ENCODE measurements around the gene CAMSAP1. TPM values are rescaled to one million over a fixed set of nuclear protein-coding genes. Genes with fewer than 3 reads are reported as not detected.

CAMSAP1 gene
- total and polyA plus RNA-seq, 2 of the 4 experiments (the other 2 are of a cell fraction), result 8.2 to 19.5 TPM

DNA sequence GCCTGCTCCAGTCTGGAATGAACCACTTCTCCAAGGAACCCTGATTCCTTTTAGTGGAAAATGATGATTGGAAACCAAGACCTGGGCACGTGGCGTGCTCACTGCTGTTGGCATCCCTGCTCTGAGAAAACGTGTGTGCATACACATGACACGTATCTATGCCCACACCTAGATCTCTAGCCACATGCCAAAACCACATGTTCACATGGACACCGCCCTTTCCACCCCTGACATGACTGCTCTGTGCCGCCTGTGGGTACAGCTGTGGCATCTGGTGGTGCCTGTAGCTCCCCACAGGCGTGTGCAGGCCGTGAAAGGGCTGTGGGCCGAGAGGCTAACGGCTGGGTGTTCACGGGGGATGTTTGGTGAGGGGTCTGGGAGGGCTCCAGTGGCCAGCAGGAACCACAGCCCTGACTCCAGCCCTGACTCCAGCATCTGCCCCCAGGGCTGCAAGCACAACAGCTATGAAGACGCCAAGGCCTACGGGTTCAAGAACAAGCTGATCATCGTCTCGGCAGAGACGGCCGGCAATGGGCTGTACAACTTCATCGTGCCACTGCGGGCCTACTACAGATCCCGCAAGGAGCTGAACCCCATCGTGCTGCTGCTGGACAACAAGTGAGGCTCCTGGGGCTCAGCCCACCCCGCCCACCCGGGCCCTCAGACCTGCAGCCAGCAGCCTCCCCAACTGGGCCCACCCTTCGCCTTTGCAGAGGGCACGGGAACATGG lies 130.3 kb downstream of the CAMSAP1 start:
- no peak for ATAC-seq (ENCODE audit: low read depth)
- Histone ChIP-seq H3K9ac (ENCODE audit: low read depth, low read length) (no peak overlapping the region), H3K27ac (ENCODE audit: insufficient read depth, low read length) (no peak overlapping the region), H3K56ac (ENCODE audit: extremely low read depth, insufficient read depth, low read length) (no peak overlapping the region), H3K4ac (ENCODE audit: low read depth, low read length) (no peak overlapping the region), H4K91ac (ENCODE audit: insufficient read depth, low read depth, low read length) (no peak overlapping the region), H3K4me1 (ENCODE audit: control insufficient read depth, insufficient read depth, low read length) (no peaks in the 10 kb centered on the region), H3K9me1 (ENCODE audit: insufficient read depth, low read length) (peaks cover 5% of the 10 kb centered on the region; the same call in 1 of the 2 replicates), H2BK5ac (ENCODE audit: low read depth, low read length, poor library complexity, severe bottlenecking) (no peak overlapping the region), H3K4me3 (ENCODE audit: insufficient read depth, low read depth, low read length) (no peak overlapping the region), H3K18ac (ENCODE audit: low read depth, low read length) (no peak overlapping the region), H2AFZ (replicated peaks; ENCODE audit: low read length, poor library complexity) (no peak overlapping the region), H2AK5ac (ENCODE audit: low read depth, low read length) (no peak overlapping the region), H4K8ac (ENCODE audit: low read depth in 2 of 2, low read length in 2 of 2) (no peak overlapping the region), H2AK9ac (replicated peaks; ENCODE audit: low read depth, low read length, poor library complexity) (no peak overlapping the region), H2BK15ac (ENCODE audit: low read depth, low read length) (no peak overlapping the region), H3K4me2 (ENCODE audit: low read depth, low read length) (no peak overlapping the region), H3K79me1 (ENCODE audit: low read depth in 1 of 2, low read length in 2 of 2) (no peaks in the 10 kb centered on the region), H2BK20ac (ENCODE audit: low read depth, low read length) (no peak overlapping the region), H3K27me3 (ENCODE audit: control insufficient read depth, insufficient read depth, low read length) (peaks cover 11% of the 10 kb centered on the region), H2BK120ac (ENCODE audit: low read depth, low read length) (no peak overlapping the region), H3K9me3 (ENCODE audit: control insufficient read depth, insufficient read depth, low read length) (no peaks in the 10 kb centered on the region), H4K20me1 (ENCODE audit: insufficient read depth, low read length) (no peaks in the 10 kb centered on the region), H3K14ac (replicated peaks; ENCODE audit: low read depth, low read length) (no peak overlapping the region), H4K5ac (ENCODE audit: low read depth, low read length) (no peak overlapping the region), H3K36me3 (ENCODE audit: control insufficient read depth, insufficient read depth, low read length) (no peaks in the 10 kb centered on the region), H3K23ac (ENCODE audit: low read depth, low read length) (no peak overlapping the region)
- ChIA-PET CTCF (no interaction called here), POLR2A (ENCODE audit: unreplicated experiment) (no interaction called here)
- in situ Hi-C loops (cut with MboI; ENCODE audit: low sequenced_read_pairs), result no loop called here
- WGBS, 2 experiments (ENCODE audit: extremely low coverage in 2 of 2, insufficient read length in 1 of 2), result 78% methylated on average over 11 of the region's 25 CpGs; no CpG with 5 or more reads in 1 of the 2 experiments
- no TSS peak for BruUV-seq (replicated peaks)
- intact Hi-C loops (cut with micrococcal nuclease), result no loop called here
- DNase-seq, result no peak
- TF ChIP-seq MXI1 (IDR thresholded peaks at IDR 0.05; ENCODE audit: borderline replicate concordance, low read depth, low read length) (no peak), USF2 (IDR thresholded peaks at IDR 0.05; ENCODE audit: low read depth, low read length) (no peak), RCOR1 (IDR thresholded peaks at IDR 0.05; ENCODE audit: insufficient replicate concordance, low read length) (no peak), CTCF (conservative IDR thresholded peaks at IDR 0.05; ENCODE audit: low read depth, low read length) (no peak), MAZ (IDR thresholded peaks at IDR 0.05; ENCODE audit: borderline replicate concordance, low read depth, low read length) (no peak)
- dilution Hi-C loops (cut with HindIII; ENCODE audit: low sequenced_read_pairs, unreplicated experiment), result no loop called here

Data from IMR-90 (cell line).